Gastrocnemius medialis (tissue), 4 donors: ENCODE data around the gene CAMKK2.

Source experiments
- POLR2A ChIP-seq, 2 donors: fragments of 450-650 bp; IDR thresholded peaks; one replicate each; pipeline ENCODE4 v1.6.1; 2017; ENCODE audit warnings: antibody characterized with exemption in 2 of 2, mild to moderate bottlenecking in 2 of 2, moderate library complexity in 2 of 2
- TF ChIP-seq, protein P1 (sequence below), 5 experiments: fragments of 450-650 bp in 3 of 5; fragments of 200-600 bp in 2 of 5; sonication (generic) in 2 of 5; IDR thresholded peaks in 4 of 5; conservative IDR thresholded peaks in 1 of 5; 1 replicate in 4 of 5; 2 replicates in 1 of 5; pipeline ENCODE4 v1.5.1; 2016 to 2019; ENCODE audit warnings: antibody characterized with exemption in 5 of 5, mild to moderate bottlenecking in 3 of 5, moderate library complexity in 3 of 5

DNA sequence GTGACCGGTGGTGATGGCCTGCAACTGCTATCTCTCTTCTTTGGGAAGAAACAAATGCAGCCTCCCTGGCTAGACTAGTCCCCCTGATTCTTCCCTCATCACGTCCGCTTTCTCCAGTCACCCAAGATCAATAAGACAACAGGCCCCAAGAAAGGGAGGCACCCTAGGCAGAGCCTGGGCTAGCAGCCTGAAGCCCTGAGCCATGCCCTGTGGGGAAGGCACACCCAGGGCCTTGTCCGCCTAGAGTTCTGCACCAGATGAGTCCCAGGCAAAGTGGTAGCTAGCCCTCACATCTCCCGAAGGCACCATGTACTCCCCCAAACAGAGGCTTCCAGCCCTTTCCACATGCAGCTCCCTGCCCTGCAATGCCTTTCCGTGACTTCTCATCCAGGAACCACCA lies 35.1 kb downstream of the CAMKK2 start:
- TF ChIP-seq, protein P1, sequence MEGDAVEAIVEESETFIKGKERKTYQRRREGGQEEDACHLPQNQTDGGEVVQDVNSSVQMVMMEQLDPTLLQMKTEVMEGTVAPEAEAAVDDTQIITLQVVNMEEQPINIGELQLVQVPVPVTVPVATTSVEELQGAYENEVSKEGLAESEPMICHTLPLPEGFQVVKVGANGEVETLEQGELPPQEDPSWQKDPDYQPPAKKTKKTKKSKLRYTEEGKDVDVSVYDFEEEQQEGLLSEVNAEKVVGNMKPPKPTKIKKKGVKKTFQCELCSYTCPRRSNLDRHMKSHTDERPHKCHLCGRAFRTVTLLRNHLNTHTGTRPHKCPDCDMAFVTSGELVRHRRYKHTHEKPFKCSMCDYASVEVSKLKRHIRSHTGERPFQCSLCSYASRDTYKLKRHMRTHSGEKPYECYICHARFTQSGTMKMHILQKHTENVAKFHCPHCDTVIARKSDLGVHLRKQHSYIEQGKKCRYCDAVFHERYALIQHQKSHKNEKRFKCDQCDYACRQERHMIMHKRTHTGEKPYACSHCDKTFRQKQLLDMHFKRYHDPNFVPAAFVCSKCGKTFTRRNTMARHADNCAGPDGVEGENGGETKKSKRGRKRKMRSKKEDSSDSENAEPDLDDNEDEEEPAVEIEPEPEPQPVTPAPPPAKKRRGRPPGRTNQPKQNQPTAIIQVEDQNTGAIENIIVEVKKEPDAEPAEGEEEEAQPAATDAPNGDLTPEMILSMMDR (IDR thresholded peaks at IDR 0.05 in 4 of 5, conservative IDR thresholded peaks at IDR 0.05 in 1 of 5) = no peak
- TF ChIP-seq POLR2A (IDR thresholded peaks at IDR 0.05) = no peak
